PC-9 (cell line): ENCODE measurements around the gene GNGT1.

Source experiments
- CTCF ChIP-seq: fragments of 200-600 bp; sonication (generic); conservative IDR thresholded peaks from 2 replicates; pipeline ENCODE4 v1.6.1; 2017; ENCODE audit warnings: mixed run types, antibody characterized with exemption, mild to moderate bottlenecking, moderate library complexity
- EZH2 ChIP-seq: fragments of 200-600 bp; sonication (generic); IDR thresholded peaks from 2 replicates; pipeline ENCODE4 v1.8.0; 2017; ENCODE audit warnings: antibody characterized with exemption, low read depth

- TF ChIP-seq EZH2, result no peak
- no peak for TF ChIP-seq CTCF
Measured at GRCh38 chr7:93860261-93860660, 46.1 kb upstream of the GNGT1 start.
